Neural crest cell (in vitro differentiated cells): ENCODE measurements around the gene RMRP. TPM values are rescaled to one million over a fixed set of nuclear protein-coding genes. Genes with fewer than 3 reads are reported as not detected.

Experiments used
- DNase-seq: peaks from one replicate; pipeline ENCODE4 v3.0.0; 2021; ENCODE audit warnings: low read depth, mixed read lengths, low spot score
- H3K27ac Mint-ChIP-seq: one replicate; pipeline ENCODE4 v1.8.0; 2021; ENCODE audit warnings: mild to moderate bottlenecking, mixed read lengths; ENCODE audit not compliant: unreplicated experiment
- H3K27me3 Mint-ChIP-seq: 2 replicates; pipeline ENCODE4 v1.8.0; 2021; ENCODE audit warnings: low read depth, mild to moderate bottlenecking, mixed read lengths
- H3K36me3 Mint-ChIP-seq: 2 replicates; pipeline ENCODE4 v1.8.0; 2021; ENCODE audit warnings: low read depth, mild to moderate bottlenecking, mixed read lengths
- H3K4me1 Mint-ChIP-seq: 2 replicates; pipeline ENCODE4 v1.8.0; 2021; ENCODE audit warnings: mixed read lengths
- H3K4me3 Mint-ChIP-seq: one replicate; pipeline ENCODE4 v1.8.0; 2021; ENCODE audit warnings: mild to moderate bottlenecking, mixed read lengths
- H3K9me3 Mint-ChIP-seq: 2 replicates; pipeline ENCODE4 v1.8.0; 2021; ENCODE audit warnings: mixed read lengths
- CTCF ChIP-seq: fragments of 200-600 bp; sonication (generic); conservative IDR thresholded peaks from 2 replicates; pipeline ENCODE4 v1.5.0; 2021; ENCODE audit warnings: antibody characterized with exemption, mild to moderate bottlenecking
- microRNA-seq: library from miRNA; unstranded; fragments of <30 nt; microRNA quantifications from one replicate; pipeline ENCODE4, GENCODE V29; 2020
- total RNA-seq: library from RNA; stranded (reverse); gene quantifications from 2 replicates; pipeline ENCODE4 v1.2.1, GENCODE V29; 2021

Gene RMRP
- total RNA-seq, 1 donor from 2014 or later, result 17,379 TPM

GRCh38 chr9:35608221-35608620 lies 49.6 kb downstream of the RMRP start:
- peaks cover 10% of the 10 kb centered on the region for H3K27me3 Mint-ChIP-seq
- no peak overlapping the region for H3K4me3 Mint-ChIP-seq
- H3K9me3 Mint-ChIP-seq, result peaks cover 2% of the 10 kb centered on the region
- TF ChIP-seq CTCF, result no peak
- peaks cover 2% of the 10 kb centered on the region for H3K36me3 Mint-ChIP-seq
- no peak overlapping the region for H3K27ac Mint-ChIP-seq
- peaks cover 26% of the 10 kb centered on the region for H3K4me1 Mint-ChIP-seq
- DNase-seq, result no peak

Small RNAs within 50 kb of the gene (microRNA-seq; reads per million reads assigned to microRNA genes)
- gene MIR4667, result 3.0 reads per million

Other genes starting within 250 kb of the RMRP start
- gene RUSC2, start 167.9 kb downstream of the RMRP start, total RNA-seq, result 17.4 and 20.1 TPM in 2 replicates
- 42.7 and 47.6 TPM in 2 replicates for gene TESK1, start 52.8 kb downstream of the RMRP start, total RNA-seq
- gene CD72, start 39.6 kb downstream of the RMRP start, total RNA-seq, result 1.4 and 2.0 TPM in 2 replicates
- gene SIT1, start 7.1 kb downstream of the RMRP start, total RNA-seq, result 0.33 TPM in 1 of 2 replicates, not detected in the other
- gene CCDC107, start 273 bp upstream of the RMRP start, total RNA-seq, result 15.4 and 17.2 TPM in 2 replicates
- gene ARHGEF39, start 7.2 kb upstream of the RMRP start, total RNA-seq, result 27.2 and 28.0 TPM in 2 replicates
- 0.45 and 0.63 TPM in 2 replicates for gene CA9, start 15.9 kb upstream of the RMRP start, total RNA-seq
- 159 and 168 TPM in 2 replicates for gene TPM2, start 31.9 kb upstream of the RMRP start, total RNA-seq
- 123 and 141 TPM in 2 replicates for gene TLN1, start 74.2 kb upstream of the RMRP start, total RNA-seq
- gene CREB3, start 74.6 kb upstream of the RMRP start, total RNA-seq, result 35.3 and 35.9 TPM in 2 replicates
- 84.9 and 95.9 TPM in 2 replicates for gene GBA2, start 91.2 kb upstream of the RMRP start, total RNA-seq
- gene RGP1, start 91.3 kb upstream of the RMRP start, total RNA-seq, result 34.7 and 34.9 TPM in 2 replicates
- not detected in 2 replicates for gene MSMP, start 96.3 kb upstream of the RMRP start, total RNA-seq
- 26.9 and 27.6 TPM in 2 replicates for gene NPR2, start 133.6 kb upstream of the RMRP start, total RNA-seq
- 1.4 TPM in 2 replicates for gene SPAG8, start 154.2 kb upstream of the RMRP start, total RNA-seq
- gene HINT2, start 157.0 kb upstream of the RMRP start, total RNA-seq, result 54.1 and 60.1 TPM in 2 replicates
- 0.19 and 0.43 TPM in 2 replicates for gene FAM221B, start 170.7 kb upstream of the RMRP start, total RNA-seq
- 23.9 and 26.5 TPM in 2 replicates for gene TMEM8B, start 171.2 kb upstream of the RMRP start, total RNA-seq
- not detected in 2 replicates for gene OR13J1, start 212.4 kb upstream of the RMRP start, total RNA-seq
- not detected in 2 replicates for gene HRCT1, start 248.2 kb upstream of the RMRP start, total RNA-seq